A549 (cell line): ENCODE data around the gene MPHOSPH8.

Experiments
- CBX8 ChIP-seq: fragments of 200-600 bp; sonication (generic); IDR thresholded peaks from 2 replicates; pipeline ENCODE4 v1.6.1; 2016
- CTCF ChIP-seq: fragments of >200 bp; sonication (Bioruptor Twin); formaldehyde crosslinking; IDR thresholded peaks from 3 replicates; pipeline ENCODE4 v1.5.1; 2016
- E2F6 ChIP-seq: IDR thresholded peaks from 2 replicates; pipeline ENCODE4 v1.6.1; 2012; ENCODE audit warnings: low read depth, borderline replicate concordance
- NR3C1 ChIP-seq: fragments of >200 bp; sonication (Bioruptor Twin); formaldehyde crosslinking; IDR thresholded peaks from 3 replicates; pipeline ENCODE4 v1.6.1; 2017
- POLR2A ChIP-seq: IDR thresholded peaks from 2 replicates; pipeline ENCODE4 v1.6.1; 2012; ENCODE audit warnings: mild to moderate bottlenecking, low read length
- RAD21 ChIP-seq, 2 experiments: fragments of >200 bp in 1 of 2; sonication (Bioruptor Twin) in 1 of 2; formaldehyde crosslinking in 1 of 2; IDR thresholded peaks in 1 of 2; conservative IDR thresholded peaks in 1 of 2; 2 replicates in 1 of 2; 3 replicates in 1 of 2; pipeline ENCODE4 v1.6.1; 2012 to 2018; ENCODE audit warnings: inconsistent platforms in 1 of 2

GRCh38 chr13:19713186-19713965 lies 79.9 kb downstream of the MPHOSPH8 start:
- TF ChIP-seq POLR2A (no peak), RAD21 (conservative IDR thresholded peaks at IDR 0.05 in 1 of 2, IDR thresholded peaks at IDR 0.05 in 1 of 2) (no peak), NR3C1 (no peak), CTCF (no peak), E2F6 (no peak), CBX8 (no peak)
